Measurements from ENCODE around the gene RNF166. TPM values are rescaled to one million over a fixed set of nuclear protein-coding genes. Genes with fewer than 3 reads are reported as not detected.
"Not testable (repeated sequence)": the region's sequence is repeated elsewhere in the genome, so short reads cannot be mapped to it uniquely, and the experiment has no call there.

RNF166 gene
- total RNA-seq, 1 donor from 2014 or later, result 29.9 TPM

DNA sequence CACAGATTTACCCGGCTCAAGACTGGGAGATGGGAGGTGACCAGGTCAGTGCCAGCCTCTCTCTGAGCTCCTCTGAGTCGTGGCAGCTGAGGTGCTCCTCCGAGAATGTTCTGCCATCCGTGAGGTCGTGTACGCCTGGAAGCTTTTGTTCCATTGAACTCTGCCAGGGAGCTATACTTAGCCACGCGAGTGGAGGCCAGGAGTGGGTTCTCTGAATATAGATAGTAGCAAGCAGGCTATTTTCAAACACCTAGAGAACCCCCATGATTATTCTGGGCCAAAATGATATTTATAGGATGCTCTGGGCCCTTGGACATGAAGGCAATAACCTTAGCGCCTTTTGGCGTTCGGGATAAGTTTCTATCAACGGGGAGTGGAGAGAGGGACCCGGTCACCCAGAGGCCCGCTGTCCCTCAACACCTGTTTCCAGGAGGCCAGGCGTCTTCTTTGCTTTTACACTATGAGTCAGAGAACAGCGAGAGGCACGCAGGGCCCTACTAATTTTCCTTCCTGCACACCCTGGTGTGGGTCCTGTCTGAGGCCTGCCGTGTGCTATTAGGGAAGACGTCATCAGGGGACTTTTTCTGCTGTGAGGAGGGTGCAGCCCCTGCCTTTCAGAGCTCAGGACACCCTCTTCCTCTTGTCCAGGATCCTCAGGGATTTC, 32.4 kb downstream of the RNF166 start:
- no peak for DNase-seq (ENCODE audit: low spot score)

DNA sequence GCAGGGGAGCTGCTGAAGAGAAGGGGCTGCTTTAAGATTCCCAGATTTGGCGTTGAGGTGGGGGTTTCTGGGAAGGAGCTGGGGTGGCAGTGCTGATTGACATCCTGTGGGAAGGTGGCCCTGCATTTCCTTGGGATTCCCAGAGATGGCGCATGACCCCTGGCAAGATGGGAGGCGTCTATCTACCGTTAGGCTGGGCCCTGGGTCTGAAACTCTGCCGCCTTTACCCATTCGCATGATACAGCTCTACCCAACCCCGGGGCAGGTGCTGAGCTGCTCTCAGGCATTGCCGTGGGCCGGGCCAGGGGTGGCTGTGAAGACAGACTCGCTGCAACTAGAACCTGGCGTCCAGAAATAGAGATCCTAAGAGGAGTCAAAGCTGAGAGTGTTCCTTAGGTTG, 33.4 kb downstream of the RNF166 start:
- DNase-seq (ENCODE audit: low spot score), result no peak

DNA sequence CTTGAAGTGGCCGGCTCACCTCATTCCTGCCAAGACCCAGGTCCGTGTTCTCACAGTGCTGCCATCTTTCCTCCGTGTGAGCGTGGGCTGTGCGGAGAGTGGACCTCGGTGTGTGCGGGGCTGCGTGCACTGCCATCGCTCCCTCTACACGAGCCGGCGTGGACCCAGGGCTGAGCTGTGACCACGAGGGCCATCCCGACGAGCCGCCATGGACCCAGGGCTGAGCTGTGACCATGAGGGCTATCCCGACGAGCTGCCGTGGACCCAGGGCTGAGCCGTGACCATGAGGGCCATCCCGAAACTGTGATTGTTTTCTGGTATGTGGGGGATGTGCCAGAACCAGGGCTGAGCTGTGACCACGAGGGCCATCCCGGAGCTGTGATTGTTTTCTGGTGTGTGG, 34.4 kb downstream of the RNF166 start:
- no peak for DNase-seq (ENCODE audit: low spot score)

DNA sequence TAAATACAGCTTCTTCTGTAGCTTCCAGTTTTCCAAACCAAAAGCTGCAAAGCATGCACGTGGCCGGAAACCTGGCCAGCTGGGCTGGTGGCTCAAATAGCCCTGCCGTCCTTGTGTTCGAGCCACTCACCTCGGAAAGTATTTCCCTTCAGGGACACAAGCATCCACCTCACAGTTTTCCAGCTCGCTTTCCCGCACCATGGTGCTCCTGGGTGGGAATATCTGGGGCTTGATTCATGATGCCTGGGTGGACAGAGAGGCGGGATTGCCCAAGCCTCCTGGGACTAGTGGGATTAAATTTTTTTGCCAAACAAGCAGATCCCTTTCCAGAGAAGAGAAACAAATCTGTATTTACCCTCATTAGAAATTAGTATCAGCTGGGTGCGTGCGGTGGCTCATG, 36.2 kb downstream of the RNF166 start:
- DNase-seq (ENCODE audit: low spot score), result no peak

DNA sequence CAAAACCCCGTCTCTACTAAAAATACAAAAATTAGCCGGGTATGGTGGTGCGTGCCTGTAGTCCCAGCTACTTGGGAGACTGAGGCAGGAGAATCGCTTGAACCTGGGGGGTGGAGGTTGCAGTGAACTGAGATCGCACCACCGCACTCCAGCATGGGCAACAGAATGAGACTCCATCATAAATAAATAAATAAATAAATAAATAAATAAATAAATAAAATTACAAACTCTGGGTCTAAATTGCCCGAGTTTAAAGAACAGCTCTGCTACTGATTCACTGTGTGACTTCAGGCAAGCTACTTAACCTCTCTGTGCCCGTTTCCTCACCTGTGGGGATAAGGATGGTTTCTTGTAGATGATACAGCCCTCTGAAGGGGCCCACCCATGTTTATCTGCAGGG, 36.7 kb downstream of the RNF166 start:
- not testable (repeated sequence) for DNase-seq (ENCODE audit: low spot score)

DNA sequence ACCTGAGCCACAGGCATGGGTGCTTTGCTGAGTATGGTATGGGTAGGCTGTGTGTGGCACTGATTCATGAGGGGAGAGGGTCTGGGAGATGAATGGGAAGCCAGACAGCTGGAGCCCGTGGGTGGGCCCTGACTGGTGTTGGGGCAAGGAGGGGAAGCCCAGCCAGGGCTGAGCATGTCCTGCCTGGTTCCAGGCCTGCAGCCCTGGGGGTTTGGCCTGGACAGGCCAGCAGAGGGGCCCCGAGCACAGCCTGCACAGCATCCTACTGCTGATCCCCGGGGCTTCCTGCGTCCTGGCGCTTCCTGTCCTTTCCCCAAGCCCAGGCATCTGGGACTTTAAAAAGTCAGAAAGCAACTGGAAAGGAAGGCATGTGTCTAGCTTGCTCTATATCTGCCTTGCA, 38.7 kb downstream of the RNF166 start:
- no peak for DNase-seq (ENCODE audit: low spot score)

DNA sequence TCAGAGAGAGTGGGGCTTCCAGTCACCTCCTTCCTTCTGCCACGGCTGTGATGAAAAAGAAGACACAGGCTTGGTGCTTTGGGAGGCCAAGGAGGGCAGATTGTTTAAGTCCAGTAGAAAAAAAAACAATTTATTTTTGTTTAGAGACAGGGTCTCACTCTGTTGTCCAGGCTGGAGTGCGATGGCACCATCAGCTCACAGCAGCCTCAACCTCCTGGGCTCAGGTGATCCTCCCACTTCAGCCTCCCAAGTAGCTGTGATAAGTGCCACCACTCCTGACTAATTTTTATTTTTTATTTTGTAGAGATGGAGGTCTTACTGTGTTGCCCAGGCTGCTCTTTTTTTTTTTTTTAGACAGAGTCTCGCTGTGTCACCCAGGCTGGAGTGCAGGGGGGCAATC, 40.6 kb downstream of the RNF166 start:
- DNase-seq (ENCODE audit: low spot score), result no peak

DNA sequence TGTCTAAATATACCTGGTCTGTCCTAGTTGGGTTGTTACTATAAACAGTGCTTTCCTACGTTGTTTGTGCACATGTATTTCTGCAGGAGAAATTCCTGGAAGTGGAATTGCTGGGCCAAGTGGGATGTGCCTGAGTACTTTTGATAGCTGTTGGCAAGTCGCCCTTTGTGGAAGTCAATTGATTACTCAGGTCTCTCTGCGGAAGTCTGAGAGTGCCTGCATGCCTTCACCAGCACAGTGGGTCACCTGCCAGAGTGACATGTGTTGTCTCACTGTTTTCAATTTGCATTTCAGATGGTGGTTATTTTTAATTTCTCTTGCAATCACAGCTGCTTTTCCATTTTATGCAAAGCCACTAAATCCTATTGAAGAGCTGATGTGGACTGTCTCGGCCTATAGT, 41.1 kb downstream of the RNF166 start:
- no peak for DNase-seq (ENCODE audit: low spot score)

DNA sequence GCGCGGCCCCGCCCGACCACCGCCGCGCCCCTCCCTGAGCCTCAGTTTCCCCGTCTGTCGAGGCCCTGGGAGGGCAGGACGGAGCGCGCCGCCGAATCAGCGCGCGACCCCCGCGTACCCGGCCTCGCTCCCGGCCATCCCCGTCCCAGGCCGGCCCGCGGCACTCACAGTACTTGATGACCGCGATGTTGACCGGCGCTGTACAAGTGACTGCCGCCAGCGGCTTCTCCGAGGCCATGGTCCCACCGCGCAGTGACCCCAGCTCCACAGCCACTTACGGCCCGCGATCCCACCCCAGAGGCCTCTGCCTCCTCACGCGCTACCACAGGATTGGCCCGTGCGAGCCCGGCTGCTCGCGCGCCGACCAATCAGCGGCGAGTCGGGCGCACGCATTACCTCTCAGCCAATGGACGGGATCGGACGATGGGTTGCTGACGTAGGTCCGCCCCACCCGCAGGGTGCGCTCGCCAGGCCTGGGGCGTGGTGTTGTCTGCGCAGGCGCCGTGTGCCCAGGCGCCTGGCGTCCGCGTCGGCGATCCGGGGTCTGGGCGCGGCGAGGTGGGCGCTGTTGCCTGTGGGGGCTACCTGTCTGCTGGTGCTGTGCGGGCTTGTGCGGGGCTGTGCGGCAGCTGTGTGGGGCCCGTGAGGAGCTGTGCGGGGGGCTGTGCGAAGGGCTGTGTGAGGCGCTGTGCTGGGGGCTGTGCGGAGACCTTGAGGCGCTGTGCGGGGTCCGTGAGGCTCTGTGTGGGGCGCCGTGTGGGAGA, 43.2 kb downstream of the RNF166 start, which contains the start of gene MVD:
MVD (minus strand) TSS at position 249 of the 764 bp plus-strand sequence; CDS start at position 238, 11 bp downstream.
- DNase-seq (ENCODE audit: low spot score), result peak; percentile 99

DNA sequence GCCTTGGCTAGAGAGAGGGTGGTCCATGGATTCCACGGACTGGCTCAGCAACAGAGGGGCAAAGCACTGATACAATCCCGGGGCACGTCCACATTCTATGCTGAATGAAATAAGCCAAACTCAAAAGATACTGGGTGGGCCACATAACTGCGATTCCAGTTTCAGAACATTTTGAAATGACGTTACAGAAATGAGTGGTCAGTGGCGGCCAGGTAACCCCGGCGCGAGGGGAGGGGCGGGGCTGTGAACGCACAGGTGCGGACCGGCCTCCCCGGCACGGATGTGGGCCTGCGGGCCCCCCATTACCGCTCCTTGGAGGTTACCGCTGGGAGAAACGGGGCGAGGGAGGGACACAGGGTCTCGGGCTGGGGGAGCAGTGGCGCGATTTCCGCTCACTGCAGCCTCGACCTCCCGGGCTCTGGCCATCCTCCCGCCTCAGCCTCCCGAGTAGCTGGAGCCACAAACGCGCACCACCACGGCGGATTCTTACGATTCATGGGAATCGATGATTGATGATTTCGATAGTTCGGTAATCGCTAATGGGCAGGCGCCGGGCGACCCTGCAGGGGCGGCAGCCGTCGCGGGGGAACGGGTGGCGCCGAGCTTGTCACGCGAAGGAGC, 43.9 kb downstream of the RNF166 start:
- DNase-seq (ENCODE audit: low spot score), result no peak

DNA sequence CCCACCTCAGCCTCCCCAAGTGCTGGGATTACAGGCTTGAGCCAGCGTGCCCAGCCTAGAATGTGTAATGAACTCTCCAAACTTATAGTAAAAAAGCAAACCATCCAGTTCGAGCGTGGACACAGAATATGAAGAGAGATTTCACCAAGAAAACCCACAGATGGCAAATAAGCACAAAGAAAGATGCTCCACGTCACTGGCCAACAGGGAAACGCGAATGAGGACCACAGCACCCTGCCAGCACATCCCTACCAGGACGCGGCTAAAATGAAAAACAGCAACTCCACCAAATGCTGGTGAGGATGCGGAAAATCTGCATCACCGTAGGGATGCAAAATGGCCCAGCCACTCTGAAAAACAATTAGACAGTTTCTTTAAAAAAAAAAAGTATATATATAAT, 44.7 kb downstream of the RNF166 start:
- no peak for DNase-seq (ENCODE audit: low spot score)

DNA sequence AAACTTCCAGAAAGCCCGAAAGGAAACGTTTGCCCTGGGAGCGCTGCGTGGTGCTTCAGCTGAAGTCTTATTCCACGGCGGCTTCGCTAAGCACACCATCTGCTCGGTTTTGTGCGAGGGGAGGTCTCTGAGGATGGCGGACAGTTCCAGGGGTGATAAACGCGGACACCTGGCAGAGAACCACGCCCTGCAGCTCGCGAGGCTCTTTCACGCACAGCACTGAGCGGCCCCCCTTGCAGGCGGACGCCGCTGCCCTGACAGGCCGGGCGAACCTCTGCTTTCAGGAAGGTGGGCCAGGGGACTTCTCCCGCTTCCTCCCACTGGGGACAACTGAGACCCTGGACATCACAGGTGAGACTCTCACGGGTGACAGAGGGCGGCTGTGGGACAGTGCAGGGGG, 47.0 kb downstream of the RNF166 start:
- no peak for DNase-seq (ENCODE audit: low spot score)

DNA sequence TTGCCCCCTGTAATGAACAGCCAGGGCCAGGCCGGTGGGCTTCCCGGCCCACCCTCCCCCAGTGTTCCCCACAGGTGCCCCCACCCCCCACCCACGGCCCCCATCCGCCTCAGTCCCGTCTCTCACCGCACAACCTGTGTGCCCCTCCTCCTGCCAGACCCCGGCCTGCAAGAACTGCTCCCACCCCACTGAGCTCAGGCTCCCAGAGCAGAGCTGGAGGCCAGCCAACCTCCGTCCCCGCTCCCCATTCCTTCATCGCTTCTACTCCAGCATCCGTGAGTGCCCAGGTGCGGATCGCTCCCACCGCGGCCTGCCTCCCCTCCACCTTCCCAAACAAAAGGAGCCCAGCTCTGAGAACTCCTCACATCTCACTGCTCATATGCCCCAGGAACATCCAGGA, 47.5 kb downstream of the RNF166 start:
- DNase-seq (ENCODE audit: low spot score), result no peak

DNA sequence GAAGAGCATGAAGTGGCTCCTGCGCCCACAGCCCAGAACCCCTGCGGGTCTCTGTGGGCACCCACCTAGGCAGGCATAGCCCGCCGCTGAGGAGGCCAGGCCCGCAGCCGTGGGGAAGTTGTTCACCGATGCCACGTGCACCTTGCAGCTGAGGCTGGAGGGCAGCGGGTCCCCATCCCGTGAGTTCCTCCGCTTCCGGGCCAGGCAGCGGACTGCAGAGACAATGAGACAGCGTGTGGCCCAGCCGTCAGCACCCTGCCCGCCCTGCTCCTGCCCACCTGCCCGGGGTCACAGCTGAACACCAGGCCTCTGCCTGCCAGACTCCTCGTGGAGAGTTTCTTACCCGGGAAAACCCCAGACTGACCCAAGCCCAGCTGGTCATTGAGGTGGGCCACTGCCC, 48.8 kb downstream of the RNF166 start:
- no peak for DNase-seq (ENCODE audit: low spot score)

DNA sequence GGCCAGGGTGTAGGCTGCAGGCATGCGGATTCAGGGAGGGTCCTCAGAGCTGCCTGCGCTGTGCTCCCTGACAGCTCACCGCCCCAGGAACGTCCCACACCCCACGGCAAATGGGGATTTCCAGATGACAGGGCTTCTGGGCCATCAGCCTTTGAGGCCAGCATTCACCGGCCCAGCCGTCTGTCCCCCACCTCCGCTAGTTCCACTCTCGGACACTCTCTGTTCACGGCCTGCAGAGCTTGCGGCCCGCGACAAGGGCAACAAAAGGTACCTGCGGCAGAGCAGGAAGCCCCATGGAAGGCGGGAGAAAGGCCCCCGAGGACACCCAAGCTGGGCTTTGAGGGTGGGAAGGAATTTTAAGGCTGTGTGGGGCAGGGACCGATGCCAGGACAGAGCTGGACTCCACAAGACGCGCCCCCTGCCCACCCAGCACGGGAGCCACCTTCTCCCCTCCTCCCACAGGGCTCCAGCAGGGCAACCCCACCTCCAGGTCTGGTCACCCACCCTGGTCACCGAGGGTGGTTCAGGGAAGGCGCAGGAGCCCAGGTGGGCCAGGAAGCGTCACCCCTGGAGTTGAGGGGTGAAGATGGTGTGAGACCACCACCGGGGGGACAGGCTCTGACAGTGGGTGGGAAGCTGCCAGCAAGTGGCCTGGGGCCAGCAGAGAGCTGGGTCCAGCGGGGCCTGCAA, 49.8 kb downstream of the RNF166 start:
- no peak for DNase-seq (ENCODE audit: low spot score)

DNA sequence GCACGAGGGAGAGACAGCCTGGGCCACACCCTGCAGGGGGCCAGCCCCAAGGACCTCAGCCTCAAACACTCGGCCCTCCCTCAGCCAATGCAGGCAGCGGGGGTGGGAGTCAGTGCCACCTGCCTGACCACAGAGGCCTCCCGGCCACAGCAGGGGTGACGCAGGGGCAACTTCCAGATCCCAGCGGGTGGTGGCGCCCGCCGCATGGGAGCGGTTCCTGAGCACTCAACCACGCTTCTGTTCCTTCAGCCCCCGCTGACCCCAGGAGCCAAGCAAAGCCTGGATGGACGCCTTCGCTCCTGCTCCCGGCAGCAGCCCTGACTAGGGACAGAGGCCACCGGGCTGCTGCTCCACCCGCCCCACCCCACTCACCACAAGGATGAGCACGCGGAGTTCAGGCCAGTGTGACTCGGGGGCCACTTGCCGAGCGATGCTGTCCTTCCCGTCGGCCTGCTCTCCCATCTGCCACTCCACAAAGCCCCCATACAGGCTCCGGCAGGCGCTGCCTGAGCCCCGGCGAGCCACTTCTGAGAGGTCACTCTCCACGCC, 50.4 kb downstream of the RNF166 start:
- no peak for DNase-seq (ENCODE audit: low spot score)

DNA sequence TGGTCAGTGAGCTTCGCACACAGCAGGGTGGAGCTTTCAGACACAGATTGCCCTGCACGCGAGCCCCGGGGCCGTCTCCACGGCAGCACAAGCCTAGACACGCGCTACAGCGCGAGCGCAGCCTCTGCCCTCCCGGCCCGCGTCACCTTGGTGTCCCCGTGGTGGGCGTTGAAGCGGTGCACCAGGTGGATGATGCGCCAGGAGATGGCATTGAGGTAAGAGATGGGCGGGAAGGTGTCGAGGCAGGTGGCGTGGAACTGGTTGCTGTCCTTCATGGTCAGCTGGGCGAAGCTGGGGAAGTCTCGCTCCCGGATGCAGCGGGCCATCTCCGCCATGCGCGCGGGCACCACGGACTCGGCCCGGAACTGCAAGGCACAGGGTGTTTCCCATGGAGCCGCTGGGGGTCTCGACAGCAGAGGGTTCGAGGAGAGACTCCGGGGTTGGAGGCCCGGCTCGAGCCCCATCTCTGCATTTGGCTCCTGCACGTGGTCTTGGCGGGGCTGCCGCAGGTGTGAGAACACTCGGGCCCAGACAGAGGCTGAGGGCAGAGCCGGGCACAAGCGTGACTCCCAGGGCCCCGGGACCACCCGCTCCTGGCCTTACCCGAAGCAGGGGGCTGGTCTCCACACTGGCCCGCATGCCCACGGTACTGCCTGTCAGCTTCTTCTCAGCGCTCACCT, 51.0 kb downstream of the RNF166 start:
- DNase-seq (ENCODE audit: low spot score), result no peak

DNA sequence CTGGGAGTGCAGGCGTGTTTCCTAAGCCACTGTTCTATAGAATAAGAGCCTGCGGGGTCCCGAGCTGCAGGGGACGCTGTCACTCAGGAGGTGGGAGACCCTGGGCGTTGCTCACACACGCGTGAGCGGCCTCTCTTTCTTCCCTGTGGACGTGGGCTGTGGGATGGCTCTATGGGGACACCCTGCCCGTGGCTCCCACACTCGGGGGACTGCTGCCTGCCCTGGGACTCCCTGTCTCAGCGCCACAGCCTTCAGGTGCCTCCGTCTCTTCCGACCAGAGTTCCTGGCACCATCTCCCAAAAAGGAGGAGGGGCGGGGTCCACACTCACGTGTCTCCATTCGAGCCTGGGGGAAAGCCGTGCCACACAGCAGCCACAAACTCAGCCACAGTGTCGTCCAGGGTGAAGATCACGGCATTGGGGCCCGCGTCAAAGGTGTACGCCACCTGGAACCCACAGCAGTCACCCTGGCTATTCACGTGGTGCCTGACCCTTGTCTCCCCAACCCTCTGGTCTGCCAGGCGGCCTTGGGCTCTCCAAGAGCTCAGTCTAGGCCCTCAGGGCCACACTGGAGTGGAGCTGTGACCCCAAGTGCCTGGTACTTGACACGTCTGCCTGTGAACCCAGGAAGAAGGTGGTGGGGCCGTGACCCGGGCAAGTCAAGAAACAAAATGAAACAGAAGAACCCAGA, 51.7 kb downstream of the RNF166 start:
- no peak for DNase-seq (ENCODE audit: low spot score)

DNA sequence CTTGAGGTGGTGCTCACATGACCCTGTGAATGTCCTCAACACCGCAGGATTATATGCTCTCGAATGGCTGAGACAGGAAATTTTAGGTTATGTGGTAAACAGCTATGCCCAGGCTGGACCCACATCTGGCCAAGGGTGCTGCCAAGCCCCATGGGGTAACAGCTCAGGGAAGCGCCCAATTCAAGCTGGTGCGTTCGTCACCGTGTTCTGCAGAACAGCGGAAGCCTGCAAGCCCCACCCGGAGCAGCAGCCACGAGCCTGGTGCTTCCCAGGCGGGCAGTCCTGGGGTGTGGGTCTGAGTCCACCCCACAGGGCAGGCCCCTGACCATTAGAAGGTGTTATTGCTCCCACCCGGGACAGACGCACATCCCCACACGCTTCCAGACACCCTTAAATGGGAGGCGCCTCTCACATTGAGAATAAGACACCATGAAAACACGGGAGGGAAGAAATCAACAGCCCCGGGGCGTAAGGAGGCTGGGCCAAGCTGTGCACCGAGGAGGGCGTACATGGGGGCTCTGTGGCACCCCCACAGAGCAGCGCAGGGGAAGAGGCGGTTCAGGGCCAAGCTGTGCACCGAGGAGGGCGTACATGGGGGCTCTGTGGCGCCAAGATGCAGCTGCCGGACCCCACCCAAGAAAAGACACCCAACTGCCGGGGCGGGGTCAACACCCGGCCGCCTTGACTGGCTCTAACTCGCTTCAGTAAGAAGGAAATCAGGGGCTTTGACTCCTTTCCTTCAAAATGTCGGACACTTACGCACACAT, 52.4 kb downstream of the RNF166 start:
- DNase-seq (ENCODE audit: low spot score), result no peak

DNA sequence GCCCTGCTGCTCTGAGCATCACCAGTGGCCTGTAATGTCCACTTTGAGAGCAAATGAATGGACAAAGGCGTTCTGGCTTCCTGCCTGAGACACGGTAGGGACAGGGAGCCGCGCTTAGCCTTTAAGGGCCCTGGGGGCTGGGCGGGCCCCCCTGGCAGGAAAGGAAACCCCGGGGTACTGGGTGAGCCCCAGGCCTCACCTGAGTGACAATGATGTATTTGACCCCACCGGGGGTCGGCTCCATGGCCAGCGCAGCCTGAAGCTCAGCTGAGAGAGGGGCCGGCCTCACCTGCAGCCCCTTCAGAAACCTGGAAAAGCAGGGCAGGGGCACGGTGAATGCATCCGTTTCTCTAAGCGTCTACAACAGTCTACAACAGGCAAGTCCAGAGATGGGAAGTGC, 53.1 kb downstream of the RNF166 start:
- no peak for DNase-seq (ENCODE audit: low spot score)
